ENCODE results near the gene TBC1D22A.
"Not testable (repeated sequence)": the region's sequence is repeated elsewhere in the genome, so short reads cannot be mapped to it uniquely, and the experiment has no call there.

TBC1D22A gene

DNA sequence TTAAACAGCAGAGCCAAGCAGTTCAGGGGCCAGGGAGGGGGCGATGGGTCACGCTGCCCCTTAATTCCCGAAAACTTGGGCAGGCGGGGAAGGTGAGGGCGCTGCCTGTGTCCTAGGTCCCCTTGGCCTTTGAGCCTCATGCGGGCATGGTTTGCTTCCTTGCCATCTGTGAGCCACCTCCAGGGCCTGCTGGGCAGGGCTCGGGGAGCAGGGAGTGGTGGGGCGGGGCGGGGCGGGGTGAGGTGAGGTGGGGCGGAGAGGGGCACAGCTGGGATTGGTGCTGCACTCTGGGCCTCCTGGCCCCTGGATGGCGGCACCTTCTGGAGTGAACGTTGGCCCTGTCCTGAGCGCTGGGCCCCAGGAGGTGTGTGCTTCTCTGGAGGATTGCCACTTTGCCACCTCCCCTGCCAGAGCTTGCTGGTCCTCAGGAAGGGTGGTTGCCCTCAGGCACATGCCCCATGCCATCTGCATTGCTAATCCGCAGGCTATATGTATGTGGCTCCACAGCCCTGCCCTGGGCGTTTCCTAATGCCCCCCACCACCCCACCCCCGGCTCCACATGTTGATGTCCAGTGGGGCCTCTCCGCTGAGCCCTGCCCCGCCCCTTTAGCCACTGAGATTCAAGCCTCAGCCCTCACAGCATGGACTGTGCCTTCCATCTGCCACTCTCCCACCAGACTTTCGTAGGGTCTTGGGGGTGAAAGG, 352.5 kb downstream of the TBC1D22A start:
- no peak for DNase-seq

DNA sequence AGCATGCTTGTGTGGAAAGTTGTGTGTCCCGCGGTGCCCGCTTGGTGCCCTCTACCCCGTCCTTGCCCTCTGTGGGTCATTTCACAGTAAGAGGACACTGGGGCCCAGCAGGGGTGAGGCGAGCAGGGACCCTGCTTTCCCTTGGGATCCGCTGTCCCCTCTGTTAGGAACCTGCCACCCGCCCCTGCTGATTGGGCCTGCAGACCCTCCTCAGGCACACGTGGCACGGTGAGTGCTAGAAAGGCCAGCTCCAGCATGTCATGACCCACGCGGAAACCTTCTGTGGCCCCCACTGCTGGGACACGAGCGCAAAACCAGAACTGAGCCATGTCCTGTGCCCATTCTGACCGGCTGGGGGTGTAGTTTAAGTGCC, 353.1 kb downstream of the TBC1D22A start:
- no peak for DNase-seq

DNA sequence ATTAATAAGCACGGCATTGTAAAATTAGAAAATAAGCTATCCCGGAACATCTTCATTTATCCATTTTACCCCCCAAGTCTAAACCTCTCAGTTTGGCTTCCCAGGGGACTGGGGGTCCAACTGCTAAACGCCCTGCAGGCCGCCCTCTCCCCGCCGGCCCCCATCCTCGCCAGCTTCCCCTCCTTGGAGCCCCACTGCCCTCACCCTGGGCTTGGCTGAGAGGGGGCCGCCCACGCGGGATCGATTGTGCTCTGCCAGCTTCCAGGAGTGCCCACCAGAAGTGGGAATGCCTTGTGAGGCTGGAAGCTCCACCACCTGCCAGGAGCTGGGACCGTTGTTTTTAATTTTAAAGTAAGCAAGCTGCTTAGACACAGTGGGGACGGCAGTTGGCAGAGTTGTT, 353.5 kb downstream of the TBC1D22A start:
- no peak for DNase-seq

DNA sequence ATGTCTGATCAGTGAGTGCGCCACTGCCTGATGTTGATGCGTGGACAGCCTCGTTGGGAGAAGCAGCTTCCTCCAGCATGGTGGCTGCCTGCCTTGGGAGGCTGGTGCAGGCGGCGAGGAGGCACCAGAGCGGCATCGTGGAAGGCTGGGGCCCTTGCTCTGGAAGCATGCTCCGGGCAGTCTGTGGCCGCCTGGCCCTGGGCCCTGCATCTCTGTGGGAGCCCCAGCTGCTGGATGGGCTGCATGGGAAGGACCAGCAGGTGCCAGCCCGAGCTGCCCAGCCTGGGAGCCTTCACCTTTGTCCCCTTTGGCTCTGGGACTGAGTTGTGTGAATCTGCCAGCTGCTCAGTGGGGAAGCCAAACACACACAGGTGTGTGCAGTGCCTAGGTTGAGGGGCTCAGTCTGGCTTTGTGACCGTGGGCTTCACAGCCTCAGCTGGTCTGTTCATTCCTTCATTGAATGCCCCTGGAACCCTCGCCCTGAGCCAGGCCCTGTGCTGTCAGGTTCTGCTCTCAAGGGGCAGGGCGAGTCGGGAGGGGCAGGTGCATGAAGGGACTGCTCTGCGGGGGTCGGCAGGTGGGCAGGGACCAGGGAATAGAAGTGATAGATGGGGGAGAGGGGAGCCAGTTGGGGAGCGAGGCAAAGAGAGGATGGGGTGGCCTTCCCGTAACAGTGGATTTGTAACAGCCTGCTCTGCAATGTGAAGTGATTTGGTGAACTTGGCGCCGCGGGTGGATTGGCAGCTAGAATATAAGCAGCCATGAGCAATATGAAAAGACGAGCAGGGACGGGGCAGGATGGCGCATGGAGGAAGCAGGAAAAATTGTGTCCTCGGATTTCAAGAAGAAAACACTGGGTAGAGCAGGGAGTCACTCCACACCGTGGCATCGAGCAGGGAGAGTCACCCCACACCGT, 354.2 kb downstream of the TBC1D22A start:
- DNase-seq = no peak

GRCh38 chr22:47117442-47117841, 355.0 kb downstream of the TBC1D22A start:
- DNase-seq = not testable (repeated sequence)

- DNase-seq = no peak
Observed at GRCh38 chr22:47119181-47119580, 356.7 kb downstream of the TBC1D22A start.

DNA sequence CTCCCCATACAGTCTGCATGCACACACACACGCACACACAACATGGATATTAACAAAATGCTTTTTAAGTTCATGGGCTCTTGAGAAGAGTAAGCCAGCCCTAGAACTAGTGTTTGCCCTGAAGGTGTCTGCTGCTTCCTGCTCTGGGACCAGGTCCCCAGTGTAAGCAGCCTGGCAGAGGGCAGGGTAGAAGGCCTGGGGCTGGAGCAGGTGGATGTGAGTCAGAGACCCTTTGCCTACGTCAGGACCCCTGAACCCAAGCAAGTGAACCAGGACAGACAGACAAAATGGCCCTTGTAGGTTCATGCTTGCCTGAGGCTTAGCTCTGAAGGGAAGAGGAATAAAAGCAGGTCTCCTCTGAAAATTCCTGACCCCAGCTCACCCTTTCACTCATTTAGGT, 357.9 kb downstream of the TBC1D22A start:
- DNase-seq = no peak

GRCh38 chr22:47121791-47122190, 359.3 kb downstream of the TBC1D22A start:
- no peak for DNase-seq

DNA sequence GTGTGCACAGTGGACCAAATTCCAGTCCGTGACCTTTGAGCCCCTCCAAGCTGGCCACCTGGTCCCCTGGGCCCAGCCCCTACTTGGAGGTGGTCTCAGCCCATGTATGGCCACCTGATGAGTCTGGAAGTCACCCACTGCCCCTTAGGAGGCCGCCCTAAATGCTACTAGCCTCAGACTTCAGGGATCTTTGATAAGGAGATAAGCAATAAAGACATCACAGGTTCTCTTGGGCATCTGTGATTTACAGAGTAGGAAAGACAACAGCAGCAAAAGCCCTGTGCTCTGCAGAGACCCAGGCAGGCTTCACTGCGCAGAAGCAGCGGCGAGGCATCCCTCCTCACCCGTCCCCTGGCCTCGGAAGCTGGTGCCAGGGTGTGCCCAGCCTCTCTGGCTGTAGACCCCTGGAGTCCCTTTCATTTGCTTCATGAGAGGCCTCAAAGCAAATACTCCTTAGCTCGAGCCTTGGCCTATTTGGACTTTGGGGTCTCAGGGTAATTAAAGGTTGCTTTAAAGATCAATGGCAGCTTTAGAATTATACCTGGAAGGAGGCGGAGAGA, 360.1 kb downstream of the TBC1D22A start:
- DNase-seq = no peak

DNA sequence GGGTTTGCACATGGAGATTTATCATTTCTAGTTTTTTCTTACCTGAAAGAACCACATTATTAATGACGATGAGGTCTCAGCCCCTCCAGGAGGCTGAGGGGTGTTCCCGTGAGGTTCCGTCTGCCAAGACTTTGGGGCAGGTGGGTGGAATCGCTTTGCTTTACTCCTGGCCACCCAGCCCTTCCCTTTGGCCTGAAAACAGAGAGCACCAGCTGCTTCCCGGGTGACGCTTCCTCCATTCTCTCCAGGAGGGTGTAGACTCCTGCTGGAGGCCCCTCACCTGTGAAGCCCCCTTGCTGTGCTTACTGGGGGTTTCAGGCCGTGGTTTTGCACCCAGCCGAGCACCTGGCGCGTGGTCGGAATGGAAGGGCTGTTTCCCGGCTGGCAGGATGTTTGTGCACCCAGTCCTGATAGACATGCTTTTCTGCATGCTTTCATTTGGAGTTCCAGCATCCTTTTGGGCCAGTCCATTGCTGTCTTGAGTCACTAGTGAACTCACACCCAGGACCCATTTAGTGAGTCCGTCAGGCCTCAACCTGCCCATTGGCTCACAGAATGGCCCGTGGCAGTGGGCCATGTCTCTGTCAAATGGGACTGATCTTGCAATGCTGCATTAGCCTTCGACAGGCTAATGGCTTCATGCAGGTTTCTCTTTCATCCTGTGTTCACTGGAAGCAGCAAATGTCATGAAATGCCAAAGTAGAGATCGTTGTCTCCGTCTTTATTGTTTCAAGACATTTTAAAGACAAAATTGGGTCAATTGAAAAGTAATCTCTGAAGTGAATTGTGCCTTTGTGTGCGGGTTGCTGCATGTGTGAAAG, 360.8 kb downstream of the TBC1D22A start:
- no peak for DNase-seq

- no peak for DNase-seq
Observed at GRCh38 chr22:47123827-47124442, 361.5 kb downstream of the TBC1D22A start.

GRCh38 chr22:47124451-47124881, 362.0 kb downstream of the TBC1D22A start:
- no peak for DNase-seq

DNA sequence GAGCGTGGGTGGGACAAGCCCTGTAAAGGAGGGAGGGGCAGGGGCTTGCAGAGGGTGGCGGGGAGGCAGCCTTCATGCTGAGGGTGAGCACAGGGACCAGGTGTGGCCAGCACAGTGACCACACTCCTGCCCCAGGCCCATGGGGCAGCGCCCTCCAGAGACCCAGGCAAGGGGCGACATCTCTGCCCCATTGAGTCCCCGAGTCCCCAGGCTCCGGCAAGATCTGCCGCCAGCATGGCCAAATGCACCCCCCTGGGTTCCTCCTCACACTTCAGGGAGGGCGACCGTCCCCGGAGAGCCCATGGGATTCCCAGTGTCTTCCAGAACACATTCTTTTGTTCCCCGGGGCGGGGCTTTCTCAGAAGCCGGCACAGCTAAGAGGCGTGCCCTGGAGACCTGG, 362.5 kb downstream of the TBC1D22A start:
- DNase-seq = no peak

- DNase-seq = no peak
Observed at GRCh38 chr22:47125603-47126002, 363.2 kb downstream of the TBC1D22A start.

- DNase-seq = no peak
Observed at GRCh38 chr22:47126344-47126811, 363.9 kb downstream of the TBC1D22A start.

GRCh38 chr22:47127441-47127871, 365.0 kb downstream of the TBC1D22A start:
- no peak for DNase-seq

- no peak for DNase-seq
Observed at GRCh38 chr22:47128216-47128615, 365.8 kb downstream of the TBC1D22A start.

DNA sequence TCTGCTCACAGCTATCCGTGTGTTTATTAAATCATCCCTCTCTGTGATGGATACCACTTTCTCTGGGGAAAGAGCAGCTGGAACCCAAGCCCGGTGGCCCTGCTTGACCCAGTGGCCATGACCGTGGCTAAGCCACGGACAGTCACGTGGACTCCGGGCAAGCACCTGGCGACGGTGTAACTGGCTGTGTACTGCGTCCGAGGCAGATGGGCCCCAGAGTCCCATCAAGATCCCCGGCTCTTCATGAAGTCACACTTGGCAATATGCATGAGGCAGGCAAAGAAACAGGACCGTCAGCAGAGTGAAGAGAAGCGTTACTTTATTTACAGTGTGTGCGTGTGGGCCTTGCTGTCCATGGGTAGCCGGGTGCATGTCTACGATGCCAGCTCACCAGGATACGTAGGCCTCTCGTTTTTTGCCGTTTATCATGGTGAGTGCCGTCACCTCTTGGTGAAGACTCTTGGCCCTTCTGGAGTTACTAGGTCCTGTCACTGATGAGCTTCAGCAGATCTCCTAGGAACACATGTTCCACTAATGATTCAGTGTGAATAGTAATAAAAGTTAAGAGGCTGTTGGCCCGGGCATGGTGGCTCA, 366.3 kb downstream of the TBC1D22A start:
- DNase-seq = no peak

- no peak for DNase-seq
Observed at GRCh38 chr22:47129902-47130635, 367.6 kb downstream of the TBC1D22A start.

GRCh38 chr22:47130883-47131631, 368.6 kb downstream of the TBC1D22A start:
- no peak for DNase-seq
